HUES64 (cell line): Measurements from ENCODE around the gene CDC42BPB.

Source experiments
- H3K27ac ChIP-seq: 2 replicates; pipeline ENCODE4 v1.7.0; 2013; ENCODE audit warnings: low read depth, low read length, inconsistent platforms
- H3K27me3 ChIP-seq: 2 replicates; pipeline ENCODE4 v1.6.1; 2013; ENCODE audit warnings: mild to moderate bottlenecking, low read length; ENCODE audit not compliant: insufficient read depth
- H3K36me3 ChIP-seq: 2 replicates; pipeline ENCODE4 v1.6.1; 2013; ENCODE audit warnings: mild to moderate bottlenecking, low read length; ENCODE audit not compliant: insufficient read depth
- H3K4me1 ChIP-seq: 2 replicates; pipeline ENCODE4 v1.6.1; 2013; ENCODE audit warnings: mild to moderate bottlenecking, low read length, moderate library complexity; ENCODE audit not compliant: insufficient read depth
- H3K4me3 ChIP-seq: 2 replicates; pipeline ENCODE4 v1.5.1; 2013; ENCODE audit warnings: mild to moderate bottlenecking, low read length, moderate library complexity
- H3K9ac ChIP-seq: 2 replicates; pipeline ENCODE4 v1.6.1; 2013; ENCODE audit warnings: mild to moderate bottlenecking, low read depth, low read length
- H3K9me3 ChIP-seq: 2 replicates; pipeline ENCODE4 v1.6.1; 2013; ENCODE audit warnings: low read depth, low read length; ENCODE audit not compliant: insufficient read depth
- WGBS: fragments of 150-250, 120-280 bp; methylation state at CpG from one replicate; pipeline ENCODE4 v1.1.7; 2013; ENCODE audit warnings: missing lambda C conversion rate; 5-methylcytosine and 5-hydroxymethylcytosine counted together

The CDC42BPB gene

GRCh38 chr14:103100281-103101121 is 43.2 kb upstream of the CDC42BPB start:
- no peak overlapping the region for H3K27ac ChIP-seq

DNA sequence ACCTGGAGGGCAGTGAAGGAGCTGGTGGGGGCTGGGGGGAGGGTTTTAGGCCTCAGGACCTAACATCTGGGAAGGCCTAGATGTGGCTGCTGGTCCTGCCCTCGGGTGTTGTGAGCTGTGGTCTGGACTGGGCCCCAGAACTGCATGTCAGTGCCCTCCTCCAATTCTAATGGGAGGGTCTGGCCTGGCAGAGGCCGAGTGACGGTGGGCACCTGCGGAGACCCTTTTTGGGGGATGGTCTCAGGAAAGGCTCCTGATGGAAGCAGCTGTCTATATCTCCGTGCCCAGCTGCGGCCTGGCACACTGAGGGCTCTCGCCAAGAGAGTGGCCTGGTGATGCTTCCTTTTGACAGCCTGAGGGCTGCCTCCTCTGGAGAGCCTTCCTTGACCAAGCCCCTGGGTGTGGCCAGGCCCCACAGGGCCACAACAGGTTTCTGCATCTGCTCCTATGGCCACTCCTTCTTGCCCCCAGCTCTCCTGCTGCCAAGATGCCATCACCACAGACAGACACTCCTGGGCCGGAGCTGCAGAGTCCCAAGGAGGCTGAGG is 42.5 kb upstream of the CDC42BPB start:
- peaks cover 7% of the 10 kb centered on the region for H3K4me1 ChIP-seq
- peaks cover 35% of the 10 kb centered on the region for H3K27me3 ChIP-seq
- WGBS, result 92% methylated on average over 8 of the region's 8 CpGs
- H3K27ac ChIP-seq, result no peak overlapping the region
- H3K36me3 ChIP-seq, result no peaks in the 10 kb centered on the region
- no peak overlapping the region for H3K4me3 ChIP-seq
- no peaks in the 10 kb centered on the region for H3K9me3 ChIP-seq
- H3K9ac ChIP-seq, result no peak overlapping the region

More at GRCh38 chr14:103100281-103101121, 43.2 kb upstream of the CDC42BPB start:
- no peaks in the 10 kb centered on the region for H3K9me3 ChIP-seq
- H3K36me3 ChIP-seq, result no peaks in the 10 kb centered on the region
- 75% methylated on average over 25 of the region's 25 CpGs for WGBS
- H3K4me1 ChIP-seq, result peaks cover 7% of the 10 kb centered on the region
- H3K27me3 ChIP-seq, result peaks cover 39% of the 10 kb centered on the region
- H3K9ac ChIP-seq, result no peak overlapping the region
- no peak overlapping the region for H3K4me3 ChIP-seq

GRCh38 chr14:103099081-103099732 is 41.9 kb upstream of the CDC42BPB start:
- no peaks in the 10 kb centered on the region for H3K36me3 ChIP-seq
- H3K9ac ChIP-seq, result no peak overlapping the region
- no peak overlapping the region for H3K4me3 ChIP-seq
- 57% methylated on average over 12 of the region's 12 CpGs for WGBS
- no peak overlapping the region for H3K27ac ChIP-seq
- peaks cover 29% of the 10 kb centered on the region for H3K27me3 ChIP-seq
- peaks cover 7% of the 10 kb centered on the region for H3K4me1 ChIP-seq
- H3K9me3 ChIP-seq, result no peaks in the 10 kb centered on the region

DNA sequence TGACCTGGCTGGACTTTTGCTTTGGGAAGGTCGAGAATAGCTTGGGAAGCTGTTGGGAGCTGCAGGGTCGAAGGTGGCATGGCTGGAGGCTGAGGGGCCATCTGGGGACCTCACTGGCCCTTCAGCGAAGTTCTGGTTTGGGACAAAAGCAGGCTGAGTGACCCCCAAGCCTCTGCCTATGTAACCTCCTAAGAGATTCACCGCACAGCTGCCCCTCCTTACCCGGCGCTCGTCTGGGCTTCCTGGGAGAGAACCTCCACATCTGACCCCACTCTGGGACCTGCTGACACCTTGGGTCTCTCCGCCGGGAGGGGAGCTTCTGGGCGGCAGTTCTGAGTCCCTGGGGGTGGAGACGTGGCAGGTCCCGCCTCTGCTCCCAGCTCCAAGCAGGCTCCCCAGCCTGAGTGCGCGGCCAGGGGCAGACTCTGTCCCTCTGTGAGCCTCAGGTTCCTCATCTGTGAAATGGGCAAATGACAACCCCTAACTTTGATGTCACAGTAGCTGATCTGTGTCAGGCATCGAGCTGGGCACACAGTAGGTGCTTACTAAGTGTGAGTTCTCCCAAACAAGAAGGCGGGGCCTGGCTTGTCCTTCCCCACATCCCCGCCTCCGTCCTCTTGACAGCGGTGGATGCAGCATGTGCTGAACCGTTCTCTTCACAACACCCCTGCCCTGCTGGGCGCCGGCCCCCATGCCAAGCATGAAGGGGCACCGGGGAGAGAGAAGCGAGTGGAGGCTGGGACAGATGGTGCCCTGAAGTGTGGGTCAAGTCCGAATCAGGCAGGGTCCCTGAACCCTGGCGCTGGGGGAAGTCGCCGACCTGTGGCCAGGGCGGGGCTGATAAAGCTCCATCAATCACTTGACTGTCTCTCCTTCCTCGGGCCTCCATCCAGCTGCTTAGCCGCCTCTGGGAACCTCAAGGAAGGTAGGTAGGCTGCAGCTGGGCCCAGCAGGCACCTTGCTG is 40.9 kb upstream of the CDC42BPB start:
- no peak overlapping the region for H3K27ac ChIP-seq
- whole genome bisulfite sequencing, result 83% methylated on average over 31 of the region's 31 CpGs
- peaks cover 19% of the 10 kb centered on the region for H3K27me3 ChIP-seq
- no peaks in the 10 kb centered on the region for H3K36me3 ChIP-seq
- H3K4me1 ChIP-seq, result peaks cover 7% of the 10 kb centered on the region
- H3K4me3 ChIP-seq, result no peak overlapping the region
- H3K9me3 ChIP-seq, result no peaks in the 10 kb centered on the region
- H3K9ac ChIP-seq, result no peak overlapping the region

DNA sequence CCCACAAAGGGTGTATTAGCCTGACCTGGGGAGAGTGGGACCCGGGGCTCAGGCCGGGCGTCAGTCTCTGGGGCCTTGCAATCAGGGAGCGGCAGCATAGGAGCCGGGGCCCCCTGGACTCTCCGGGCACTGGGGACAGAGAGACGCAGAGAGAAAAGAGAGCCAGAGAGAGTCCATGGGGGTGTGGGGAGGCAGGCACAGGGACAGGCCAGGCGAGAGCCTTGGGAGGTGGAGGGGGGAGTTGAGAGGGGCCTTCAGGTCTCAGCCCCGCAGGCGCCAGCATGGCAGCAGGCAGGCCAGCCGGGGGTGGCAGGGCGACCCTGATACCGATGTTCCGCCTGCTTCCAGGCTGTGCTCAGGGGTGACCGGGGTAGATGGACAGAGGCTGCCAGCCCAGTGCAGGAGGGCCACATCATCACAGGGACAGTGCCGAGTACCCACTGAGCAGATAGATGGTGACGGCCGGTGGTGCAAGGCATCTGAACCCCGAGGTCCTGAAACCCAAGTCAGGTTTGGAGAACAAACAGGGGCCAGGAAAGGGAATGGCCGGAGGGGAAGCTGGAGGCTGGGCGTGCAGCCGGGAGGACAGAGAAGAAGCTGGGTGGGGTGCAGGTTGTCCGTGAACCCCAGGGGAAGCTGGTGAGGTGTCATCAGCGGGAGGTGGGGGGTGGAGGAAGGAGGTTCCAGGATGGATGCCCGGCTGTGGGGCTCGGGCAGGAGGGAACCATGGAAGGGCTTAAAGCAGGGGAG is 40.1 kb upstream of the CDC42BPB start:
- Histone ChIP-seq H3K27me3 (peaks cover 11% of the 10 kb centered on the region), H3K9me3 (no peaks in the 10 kb centered on the region), H3K4me3 (no peak overlapping the region), H3K9ac (no peak overlapping the region), H3K4me1 (peaks cover 7% of the 10 kb centered on the region), H3K27ac (no peak overlapping the region), H3K36me3 (no peaks in the 10 kb centered on the region)
- 90% methylated on average over 26 of the region's 26 CpGs for WGBS

DNA sequence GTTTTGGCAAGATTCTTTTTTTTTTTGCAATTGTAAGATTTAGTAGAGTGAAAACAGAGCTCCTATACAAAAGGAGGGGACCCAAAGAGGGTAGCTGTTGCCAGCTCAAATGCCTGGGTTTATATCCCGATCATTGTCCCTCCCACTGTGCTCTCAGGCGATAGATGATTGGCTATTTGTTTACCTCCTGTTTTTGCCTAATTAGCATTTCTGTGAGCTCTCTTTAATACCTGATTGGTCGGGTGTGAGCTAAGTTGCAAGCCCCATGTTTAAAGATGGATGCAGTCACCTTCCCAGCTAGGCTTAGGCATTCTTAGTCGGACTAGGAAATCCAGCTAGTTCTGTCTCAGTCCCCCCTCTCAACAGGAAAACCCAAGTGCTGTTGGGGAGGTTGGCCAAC is 39.0 kb upstream of the CDC42BPB start:
- WGBS, result 65% methylated on average over 4 of the region's 4 CpGs
- Histone ChIP-seq H3K9ac (no peak overlapping the region), H3K9me3 (no peaks in the 10 kb centered on the region), H3K4me1 (peaks cover 7% of the 10 kb centered on the region), H3K36me3 (no peaks in the 10 kb centered on the region), H3K27me3 (0 out of 2 replicates have a peak, but pooled peaks cover 4% of the 10 kb centered on the region), H3K4me3 (no peak overlapping the region), H3K27ac (no peak overlapping the region)

DNA sequence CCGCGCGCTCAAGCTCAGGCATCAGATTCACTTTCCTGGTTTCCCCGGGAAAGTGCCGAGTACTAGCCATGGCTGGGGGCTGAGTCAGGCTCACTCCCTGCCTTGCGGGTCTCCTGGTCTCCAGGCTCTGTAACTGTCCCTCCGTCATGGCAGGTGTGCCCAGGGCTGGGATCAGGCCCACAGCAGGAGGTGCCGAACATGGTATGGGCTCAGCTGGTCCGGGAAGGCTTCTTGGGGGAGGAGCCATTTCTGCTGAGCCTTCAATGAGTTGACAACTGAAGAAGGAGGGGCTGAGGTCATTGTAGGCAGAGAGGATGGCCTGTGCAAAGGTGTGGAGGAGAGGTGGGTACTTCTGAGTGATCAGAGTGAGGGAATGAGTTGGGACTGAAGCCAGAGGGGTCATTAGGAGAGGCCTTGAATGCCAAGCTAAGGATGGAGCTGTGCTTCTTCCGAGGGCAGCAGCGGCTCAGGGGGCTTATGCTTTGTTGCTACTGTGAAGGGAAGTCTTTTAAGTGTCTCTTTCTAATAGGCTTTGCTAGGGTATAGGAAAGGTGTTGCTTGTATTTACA is 37.9 kb upstream of the CDC42BPB start:
- no peak overlapping the region for H3K27ac ChIP-seq
- 83% methylated on average over 11 of the region's 11 CpGs for WGBS
- H3K4me1 ChIP-seq, result peaks cover 7% of the 10 kb centered on the region
- H3K27me3 ChIP-seq, result peaks cover 13% of the 10 kb centered on the region
- H3K9me3 ChIP-seq, result no peaks in the 10 kb centered on the region
- H3K36me3 ChIP-seq, result no peaks in the 10 kb centered on the region
- H3K9ac ChIP-seq, result no peak overlapping the region
- H3K4me3 ChIP-seq, result no peak overlapping the region

DNA sequence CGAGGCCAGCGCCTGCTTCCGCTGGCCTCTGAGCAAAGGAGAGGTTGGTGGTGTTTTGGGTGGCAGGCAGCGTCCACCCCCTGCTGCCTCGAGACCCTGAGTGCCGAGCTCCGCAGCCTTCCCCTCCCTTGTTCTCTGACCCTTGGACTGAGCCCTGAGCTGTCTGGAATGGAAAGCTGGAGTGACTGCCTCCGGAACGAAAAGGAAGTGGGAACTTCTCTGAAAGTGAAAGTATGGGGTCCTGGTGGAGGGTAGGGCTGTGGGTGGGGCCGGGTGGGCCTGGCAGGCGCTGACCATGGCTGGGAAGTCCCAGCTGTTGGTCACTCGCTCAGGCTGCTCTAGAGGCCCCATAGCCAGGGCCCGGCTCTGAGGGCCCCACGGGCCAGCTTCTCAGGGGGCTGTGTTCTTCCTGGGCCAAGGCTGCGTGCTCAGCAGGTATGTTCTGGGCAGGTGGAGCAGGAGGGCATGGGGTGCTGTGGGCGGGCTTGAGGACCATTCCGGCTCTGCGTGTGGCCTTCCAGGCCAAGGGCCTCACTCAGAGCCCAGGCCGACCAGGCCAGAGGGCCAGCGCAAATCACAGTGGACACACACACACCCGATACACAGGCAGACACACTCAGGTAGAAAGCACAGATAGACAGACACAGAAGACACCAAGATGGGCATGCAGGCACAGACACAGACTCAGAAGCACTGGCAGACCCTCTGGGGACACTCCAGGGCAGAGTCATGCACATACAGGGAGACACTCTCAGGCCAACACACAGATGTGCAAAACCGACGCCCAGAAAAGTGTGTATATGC is 37.3 kb upstream of the CDC42BPB start, which contains the start of gene EXOC3L4:
Gene EXOC3L4, plus strand, starts transcription at position 320 of the 804 bp plus-strand sequence. CDS start 5,495 bp downstream, outside the sequence.
- Histone ChIP-seq H3K4me3 (no peak within 1 kb of the TSS), H3K27ac (no peak within 1 kb of the TSS), H3K9me3 (no peaks in the 10 kb centered on the region), H3K4me1 (peaks cover 4% of the 10 kb centered on the region; the same call in 1 of the 2 replicates), H3K27me3 (peaks cover 20% of the 10 kb centered on the region), H3K36me3 (no peaks in the 10 kb centered on the region), H3K9ac (no peak within 1 kb of the TSS)
- WGBS, result 89% methylated on average over 23 of the region's 23 CpGs

GRCh38 chr14:103093856-103094405 is 36.6 kb upstream of the CDC42BPB start:
- WGBS, result 60% methylated on average over 13 of the region's 13 CpGs
- no peak overlapping the region for H3K9ac ChIP-seq
- no peak overlapping the region for H3K27ac ChIP-seq
- no peaks in the 10 kb centered on the region for H3K36me3 ChIP-seq
- no peak overlapping the region for H3K4me3 ChIP-seq
- peaks cover 20% of the 10 kb centered on the region for H3K27me3 ChIP-seq
- H3K4me1 ChIP-seq, result peaks cover under 1% of the 10 kb centered on the region; the same call in 1 of the 2 replicates
- H3K9me3 ChIP-seq, result no peaks in the 10 kb centered on the region
